Smooth muscle cell of the coronary artery (primary cell): ENCODE results near the gene PSORS1C1. TPM values are rescaled to one million over a fixed set of nuclear protein-coding genes. Genes with fewer than 3 reads are reported as not detected.

Source experiments
- total RNA-seq: library from RNA; depleted of rRNA; stranded (reverse); fragments of >200 nt; gene quantifications from 2 replicates; pipeline ENCODE4 v1.2.3, GENCODE V29; 2014; ENCODE audit warnings: low replicate concordance

PSORS1C1 gene, protein sequence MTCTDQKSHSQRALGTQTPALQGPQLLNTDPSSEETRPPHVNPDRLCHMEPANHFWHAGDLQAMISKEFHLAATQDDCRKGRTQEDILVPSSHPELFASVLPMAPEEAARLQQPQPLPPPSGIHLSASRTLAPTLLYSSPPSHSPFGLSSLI
- total RNA-seq = 1.2 and 1.5 TPM in 2 replicates

DNA sequence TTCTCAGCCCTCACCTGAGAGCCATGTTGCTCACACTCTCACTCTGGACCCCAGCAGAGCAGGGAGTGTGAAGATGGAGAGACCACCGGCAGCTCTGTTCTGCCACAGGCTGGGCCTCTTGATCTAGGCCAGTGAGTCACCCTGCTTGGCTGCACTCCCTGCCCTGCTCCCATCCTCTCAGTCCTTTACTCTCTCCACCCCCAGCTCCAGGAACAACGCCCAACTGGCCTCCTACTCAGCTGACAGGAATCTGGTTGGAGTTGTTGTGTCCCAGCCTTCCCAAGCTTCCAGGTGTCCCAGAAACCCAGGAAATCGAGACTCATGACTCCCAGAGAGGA lies at the start of gene PSORS1C1:
Gene PSORS1C1 (plus strand): TSS at position 260 of the 338 bp plus-strand sequence. CDS start 14,833 bp downstream, outside the sequence.

DNA sequence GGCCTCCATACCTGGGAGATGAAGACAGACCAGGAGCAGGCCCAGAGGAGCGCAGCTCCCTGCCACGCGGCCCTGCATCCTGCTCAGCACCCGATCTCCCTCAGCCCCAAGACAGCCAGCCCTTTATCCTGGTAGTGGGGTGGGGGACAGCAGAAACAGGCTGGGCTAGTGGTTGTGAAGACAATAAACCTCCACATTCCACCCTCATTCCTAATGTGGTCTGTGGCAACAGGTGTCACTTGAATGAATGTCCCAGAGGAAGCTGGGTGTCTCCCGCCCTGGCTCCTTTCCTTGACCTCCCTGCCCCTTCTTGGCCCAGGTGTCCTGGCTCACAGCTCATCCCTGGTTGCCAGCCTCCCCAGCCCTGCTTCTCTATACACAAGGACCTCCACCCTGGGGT lies 2.1 kb upstream of the PSORS1C1 start, which contains the start of gene C6orf15:
Gene C6orf15 (minus strand): TSS at position 98 of the 400 bp plus-strand sequence. CDS start 20 bp downstream, at position 78.

DNA sequence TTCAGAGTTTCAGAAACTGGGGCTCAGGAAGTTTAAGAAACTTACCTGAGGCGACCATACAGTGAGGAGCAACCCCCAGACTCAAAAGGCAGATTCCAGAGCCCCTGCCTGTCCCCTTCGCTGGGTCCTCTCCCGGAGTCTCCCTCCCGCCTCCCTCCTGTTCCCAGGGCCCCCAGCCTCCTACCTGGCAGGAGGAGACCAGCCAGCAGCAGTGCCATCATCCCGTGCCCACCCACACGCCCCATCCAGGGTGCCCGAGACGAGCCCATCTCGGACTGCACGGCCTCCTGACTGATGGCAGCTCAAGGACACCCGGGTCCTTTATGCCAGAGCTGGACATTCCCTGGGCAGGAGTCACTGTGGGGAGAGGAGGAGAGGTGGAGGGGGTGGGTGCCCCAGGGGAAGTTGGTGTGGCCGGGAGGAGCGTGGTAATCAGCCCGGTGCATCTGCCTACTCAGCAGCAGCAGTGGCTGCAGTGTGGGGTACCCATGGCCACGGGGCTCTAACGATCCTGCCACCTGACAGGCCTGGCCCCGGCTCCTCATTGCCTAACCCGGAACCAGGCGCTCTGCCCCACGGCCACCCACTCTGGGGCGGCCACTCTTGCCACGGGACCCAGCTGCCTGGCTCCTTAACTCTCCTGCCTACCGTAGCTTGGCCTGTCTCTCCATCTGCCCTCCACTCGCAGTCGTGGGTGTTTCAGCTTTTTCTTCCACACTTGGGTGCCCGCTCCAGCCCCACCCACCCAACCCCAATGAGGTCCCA lies 5.7 kb downstream of the PSORS1C1 start, which contains the start of gene CDSN:
Gene CDSN (minus strand): TSS at position 296 of the 765 bp plus-strand sequence. CDS start 27 bp downstream, at position 269.

DNA sequence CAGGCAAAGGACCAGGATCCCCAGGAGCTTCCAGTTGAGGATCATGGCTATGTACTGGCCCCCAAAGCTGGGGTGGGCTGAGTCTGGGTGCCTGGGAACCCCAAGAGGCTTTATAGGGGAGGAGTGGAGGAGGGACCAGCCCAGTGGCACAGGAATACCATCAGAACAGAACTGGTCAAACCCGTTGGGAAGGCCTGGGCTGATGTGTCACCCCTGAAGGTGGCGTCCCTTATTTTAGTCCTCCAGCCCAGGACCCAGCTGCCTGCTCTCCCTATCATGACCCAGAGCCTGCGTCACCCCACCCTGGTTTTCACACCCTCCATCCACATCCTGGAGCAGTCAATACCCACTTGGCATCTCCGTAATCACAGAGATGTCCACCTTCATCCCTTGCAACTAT lies 24.4 kb downstream of the PSORS1C1 start, which contains the start of gene PSORS1C2:
Gene PSORS1C2 (minus strand): TSS at position 85 of the 400 bp plus-strand sequence. CDS start 40 bp downstream, at position 45.

DNA sequence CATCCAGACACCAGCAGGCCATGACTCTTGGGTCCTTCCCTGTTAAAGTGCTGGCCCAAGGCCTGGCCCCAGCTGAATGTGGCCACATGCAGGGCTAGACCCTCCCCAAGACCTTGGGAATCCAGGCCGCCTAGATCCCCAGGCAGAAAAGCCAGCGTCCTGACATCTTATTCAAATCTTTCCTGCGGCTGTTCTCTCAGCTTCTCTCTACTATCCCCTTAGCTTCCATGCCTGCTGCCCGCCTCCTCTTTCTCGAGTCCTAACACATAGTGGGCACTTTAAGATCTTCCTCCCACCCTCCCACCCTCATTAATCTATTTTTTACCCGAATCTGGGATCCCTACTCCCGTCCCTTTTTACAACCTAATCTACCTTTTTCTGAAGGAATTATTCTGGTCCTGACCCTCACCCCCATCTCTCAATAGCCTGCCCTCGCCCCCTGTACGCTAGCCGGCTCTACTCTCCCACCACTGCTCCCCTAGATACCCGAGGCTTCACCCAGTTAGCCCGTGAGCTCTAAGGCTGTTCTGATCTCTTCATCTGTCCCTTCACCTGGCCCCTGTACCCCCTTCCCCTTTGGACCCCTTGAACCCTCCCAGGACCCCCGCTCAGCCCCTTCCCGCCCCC lies 43.0 kb downstream of the PSORS1C1 start, which contains the start of gene CCHCR1:
Gene CCHCR1 (minus strand): TSS at position 290 of the 627 bp plus-strand sequence. CDS start 202 bp downstream, at position 88.

DNA sequence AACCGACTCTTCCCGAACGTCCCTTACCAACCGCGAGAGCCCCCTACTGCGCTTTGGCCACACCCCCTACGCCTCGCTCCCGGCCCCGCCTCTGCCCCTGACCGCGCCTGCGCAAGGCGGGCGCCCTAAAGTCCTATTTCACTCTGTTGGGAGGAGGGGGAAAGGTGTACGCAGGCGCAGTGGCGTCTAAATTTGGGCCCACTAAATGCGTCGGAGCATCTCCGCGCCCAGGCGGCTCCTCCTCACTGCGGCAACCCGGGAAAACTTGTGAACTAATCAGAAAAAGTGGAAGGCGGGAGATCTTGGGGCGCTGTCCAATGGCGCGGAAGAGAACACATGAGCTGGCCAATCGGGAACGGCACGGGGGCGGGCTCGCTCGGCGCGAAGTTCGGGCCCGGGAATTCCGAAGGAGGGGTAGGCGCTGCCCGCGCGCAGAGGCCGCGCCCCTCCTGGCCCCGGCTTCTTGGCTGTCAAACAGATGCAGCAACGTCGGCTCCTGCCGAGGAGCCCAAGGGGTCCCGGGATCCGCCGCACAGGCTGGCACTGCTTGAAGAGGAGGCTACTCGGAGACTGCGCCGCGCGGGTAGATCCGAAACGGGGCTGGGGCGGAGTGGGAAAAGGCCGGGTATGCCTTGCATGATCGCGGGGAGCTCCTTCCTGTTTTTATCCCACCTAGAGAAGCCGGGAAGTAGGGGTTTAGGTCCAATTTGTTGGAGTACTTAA lies 43.7 kb downstream of the PSORS1C1 start, which contains the start of gene TCF19:
Gene TCF19 (plus strand): TSS at position 450 of the 723 bp plus-strand sequence. CDS start 881 bp downstream, outside the sequence.

DNA sequence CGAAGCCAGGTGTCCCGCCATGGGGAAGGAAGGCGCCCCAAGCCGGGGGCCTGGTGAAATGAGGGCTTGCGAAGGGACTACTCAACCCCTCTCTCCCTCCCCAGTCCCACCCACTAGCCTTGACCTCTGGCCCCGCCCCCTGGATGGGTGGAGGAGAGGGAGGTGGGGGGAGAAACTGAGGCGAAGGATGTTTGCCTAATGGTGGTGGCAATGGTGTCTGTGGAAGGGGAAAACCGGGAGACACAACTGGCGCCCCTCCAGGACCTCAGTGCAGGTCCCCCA lies 55.9 kb downstream of the PSORS1C1 start, which contains the start of gene POU5F1:
Gene POU5F1 (minus strand): TSS at position 83 of the 282 bp plus-strand sequence. CDS start 62 bp downstream, at position 21.

Other genes starting within 250 kb of the PSORS1C1 start
- 18.4 and 42.1 TPM in 2 replicates for gene DDR1, start 230.3 kb upstream of the PSORS1C1 start, total RNA-seq
- 8.4 and 11.7 TPM in 2 replicates for gene GTF2H4, start 206.6 kb upstream of the PSORS1C1 start, total RNA-seq
- gene VARS2, start 200.6 kb upstream of the PSORS1C1 start, total RNA-seq = 12.3 and 15.7 TPM in 2 replicates
- not detected in 2 replicates for gene SFTA2, start 182.6 kb upstream of the PSORS1C1 start, total RNA-seq
- gene MUCL3, start 173.8 kb upstream of the PSORS1C1 start, total RNA-seq = not detected in 2 replicates
- gene MUC21, start 131.1 kb upstream of the PSORS1C1 start, total RNA-seq = not detected in 2 replicates
- gene MUC22, start 104.3 kb upstream of the PSORS1C1 start, total RNA-seq = not detected in 2 replicates
- 0.08 TPM in 1 of 2 replicates, not detected in the other for gene C6orf15, start 2.2 kb upstream of the PSORS1C1 start, total RNA-seq
- gene CDSN, start 5.6 kb downstream of the PSORS1C1 start, total RNA-seq = not detected in 2 replicates
- gene PSORS1C2, start 24.3 kb downstream of the PSORS1C1 start, total RNA-seq = 0.08 TPM in 1 of 2 replicates, not detected in the other
- gene CCHCR1, start 43.0 kb downstream of the PSORS1C1 start, total RNA-seq = 13.1 and 14.2 TPM in 2 replicates
- 1.3 and 6.6 TPM in 2 replicates for gene TCF19, start 43.8 kb downstream of the PSORS1C1 start, total RNA-seq
- not detected in 2 replicates for gene POU5F1, start 55.9 kb downstream of the PSORS1C1 start, total RNA-seq
- 103 and 155 TPM in 2 replicates for gene HLA-C, start 157.3 kb downstream of the PSORS1C1 start, total RNA-seq
- gene HLA-B, start 242.4 kb downstream of the PSORS1C1 start, total RNA-seq = 195 and 476 TPM in 2 replicates